Stimulated activated naive CD4-positive, alpha-beta T cell treated with Interleukin-2 at 50 U/mL for 16 hours (primary cell): ENCODE measurements around the gene SNAPC4.
"Not testable (repeated sequence)": the region's sequence is repeated elsewhere in the genome, so short reads cannot be mapped to it uniquely, and the experiment has no call there.

ENCODE experiments used
- DNase-seq: peaks from one replicate; lab custom pipeline; 2025; lab: John Stamatoyannopoulos, UW

SNAPC4 gene

GRCh38 chr9:136410500-136411287 is 10.7 kb upstream of the SNAPC4 start, which contains the start of the genes ENTR1 and PMPCA:
ENTR1 (minus strand) TSS chr9:136410614; CDS start chr9:136410397, 217 bp downstream.
PMPCA (plus strand) TSS chr9:136410658; CDS start chr9:136410669, 11 bp downstream.
- peak; percentile 93 for DNase-seq

DNA sequence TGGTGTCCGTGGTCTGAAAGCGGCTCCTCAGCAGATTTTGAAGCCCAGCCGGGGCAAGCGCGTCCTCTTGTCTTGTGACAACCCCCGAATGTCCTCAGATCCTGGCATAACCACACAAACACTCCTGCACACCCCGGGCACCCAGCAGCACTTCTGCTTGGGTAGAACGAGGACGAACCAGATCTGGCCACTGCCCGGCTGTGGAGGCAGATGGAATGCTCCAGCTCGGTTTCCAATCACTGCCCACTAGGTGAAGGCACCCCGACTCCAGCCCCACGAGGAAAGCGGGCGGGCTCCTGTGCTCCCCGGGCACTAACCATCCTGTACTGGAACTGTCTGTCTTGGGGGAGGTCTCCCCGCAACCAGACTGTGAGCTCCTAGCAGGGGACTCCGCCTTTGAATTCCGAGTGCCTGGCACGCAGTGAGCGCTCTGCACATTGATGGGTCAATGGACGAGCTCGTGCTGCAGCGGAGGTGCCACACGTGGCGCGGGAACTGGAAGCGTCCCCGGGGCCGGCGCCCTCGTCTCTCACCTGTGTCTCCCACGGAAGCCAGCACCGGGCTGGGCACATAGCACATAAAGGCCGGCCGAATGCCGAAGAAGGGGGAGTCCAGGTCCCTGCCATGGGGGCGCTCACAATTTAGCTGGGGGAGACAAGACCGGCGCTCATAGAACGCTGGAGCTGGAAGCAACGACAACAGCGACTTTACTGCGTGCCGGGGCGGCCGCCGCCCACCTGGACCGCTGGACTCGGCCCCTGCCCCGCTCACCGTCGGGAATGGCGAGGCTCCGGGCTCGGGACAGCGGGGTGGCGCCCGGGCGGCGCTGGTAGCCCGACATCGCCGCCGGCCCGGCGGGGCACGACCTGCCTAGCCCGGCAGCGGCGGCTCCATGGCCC is 9.8 kb upstream of the SNAPC4 start:
- peak; percentile 41 for DNase-seq

DNA sequence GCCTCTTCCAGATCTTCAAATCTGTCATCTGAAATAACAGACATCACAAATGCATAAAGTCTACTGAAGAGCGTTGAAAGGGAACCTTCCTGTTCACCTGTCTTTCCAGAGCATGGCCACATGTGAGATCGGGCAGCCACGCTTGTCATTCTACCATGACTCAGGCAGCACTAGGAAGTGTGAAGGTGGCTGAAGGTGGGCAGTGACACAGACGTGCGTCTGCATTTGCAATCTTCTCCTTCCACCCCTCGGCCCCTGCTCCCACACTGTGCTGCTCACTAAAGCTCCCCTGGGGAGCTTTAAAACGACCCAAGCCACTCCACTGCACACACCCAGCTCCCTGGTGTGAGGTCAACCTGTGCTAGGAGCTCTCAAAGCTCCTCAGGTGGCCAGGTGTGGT is 7.9 kb upstream of the SNAPC4 start:
- no peak for DNase-seq

GRCh38 chr9:136407061-136407460 is 7.1 kb upstream of the SNAPC4 start:
- DNase-seq = not testable (repeated sequence)

- not testable (repeated sequence) for DNase-seq
Observed at GRCh38 chr9:136405904-136406303, 5.9 kb upstream of the SNAPC4 start.

DNA sequence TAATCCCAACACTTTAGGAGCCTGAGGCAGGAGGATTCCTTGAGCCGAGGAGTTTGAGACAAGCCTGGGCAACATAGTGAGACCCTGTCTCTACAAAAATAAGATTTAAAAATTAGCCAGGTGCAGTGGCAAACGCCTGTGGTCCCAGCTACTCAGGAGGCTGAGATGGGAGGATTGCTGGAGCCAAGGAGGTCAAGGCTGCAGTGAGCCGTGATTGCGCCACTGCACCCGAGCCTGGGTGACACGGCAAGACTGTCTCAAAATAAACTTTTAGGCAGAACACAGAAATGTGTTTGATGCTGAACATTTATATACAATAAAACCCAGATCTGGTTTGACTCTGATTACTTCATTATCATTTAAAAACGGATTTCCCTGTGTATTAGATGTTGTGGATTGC is 5.5 kb upstream of the SNAPC4 start:
- DNase-seq = no peak

DNA sequence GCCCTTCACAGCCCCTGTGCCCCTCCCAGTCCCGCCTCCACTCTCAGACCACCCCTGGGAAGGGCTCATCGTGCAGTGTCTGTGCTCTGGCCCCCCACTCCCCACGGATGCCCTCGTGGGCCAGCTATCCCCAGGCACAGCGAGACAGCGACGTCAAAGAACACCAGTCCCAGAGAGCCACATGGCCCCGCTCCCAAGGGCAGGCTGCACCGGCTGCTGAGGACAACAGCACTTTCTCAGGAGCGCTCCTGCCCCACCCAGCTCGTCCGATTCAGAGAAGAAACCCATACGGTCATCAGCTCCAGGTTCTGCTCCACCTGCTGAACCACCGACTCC is 4.8 kb upstream of the SNAPC4 start:
- DNase-seq = no peak

- peak; percentile 36 for DNase-seq
Observed at GRCh38 chr9:136403915-136404800, 4.2 kb upstream of the SNAPC4 start.

- DNase-seq = peak; percentile 81
Observed at GRCh38 chr9:136403538-136403914, 3.6 kb upstream of the SNAPC4 start.

DNA sequence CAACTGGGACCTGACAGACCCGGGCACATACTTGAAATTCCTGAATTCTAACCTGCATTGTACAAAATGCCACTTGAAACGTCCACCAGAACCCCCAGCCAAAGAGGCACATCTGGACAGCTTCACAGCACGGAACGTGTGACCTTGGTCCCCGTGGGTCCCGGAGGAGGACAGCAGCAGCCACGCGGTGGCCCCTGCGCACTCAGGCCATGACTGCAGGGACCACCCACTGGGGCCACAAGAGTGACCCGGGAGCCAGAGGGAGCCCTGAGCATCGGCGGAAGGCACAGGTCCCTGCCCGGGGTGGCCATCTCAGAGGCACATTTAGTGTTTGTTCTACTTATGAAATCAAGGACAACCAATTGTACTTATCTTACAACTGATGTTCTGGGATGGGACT is 2.1 kb upstream of the SNAPC4 start:
- DNase-seq = no peak

- no peak for DNase-seq
Observed at GRCh38 chr9:136401173-136401922, 1.4 kb upstream of the SNAPC4 start.

DNA sequence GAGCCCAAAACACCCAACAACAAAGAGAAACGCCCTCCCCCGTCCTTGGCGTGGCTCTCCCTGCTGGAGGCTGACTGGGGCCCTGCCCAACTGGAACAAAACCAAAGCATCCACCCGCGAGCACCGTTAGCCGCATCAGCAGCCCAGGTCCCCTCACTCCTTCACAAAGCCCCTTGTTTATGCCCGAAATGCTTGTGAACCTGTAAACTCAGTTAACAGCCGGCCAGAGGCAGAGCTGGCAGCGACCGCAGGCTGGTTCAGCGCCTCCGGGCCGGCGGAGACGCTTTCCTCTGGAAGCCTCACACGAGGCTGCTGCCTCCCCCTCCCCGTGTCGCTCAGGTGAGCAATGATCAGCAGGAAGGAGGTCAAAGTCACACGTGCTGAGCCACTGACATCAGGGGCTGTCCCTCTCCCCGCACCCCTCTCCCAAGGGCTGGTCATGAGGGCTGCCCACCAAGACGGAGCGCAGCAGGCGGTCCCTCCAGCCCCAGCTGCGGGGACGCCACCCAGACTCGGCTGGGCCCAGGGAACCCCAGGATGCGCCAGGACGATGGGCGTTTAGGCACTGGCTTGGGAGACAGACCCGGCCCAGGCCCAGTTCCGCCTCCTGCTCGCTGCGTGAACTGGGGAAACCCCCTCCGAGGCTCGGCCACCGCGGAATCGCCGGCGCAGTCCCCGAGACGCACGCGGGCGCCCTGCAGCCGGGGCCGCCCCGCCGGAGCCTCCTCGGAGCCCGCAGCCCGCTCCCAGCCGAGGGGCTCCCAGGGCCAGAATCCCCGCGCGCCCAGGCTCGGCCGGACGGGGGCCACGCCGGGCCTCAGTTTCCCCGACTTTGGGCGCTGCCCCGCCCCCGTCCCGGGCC is 563 bp downstream of the SNAPC4 start:
- DNase-seq = peak; percentile 32

DNA sequence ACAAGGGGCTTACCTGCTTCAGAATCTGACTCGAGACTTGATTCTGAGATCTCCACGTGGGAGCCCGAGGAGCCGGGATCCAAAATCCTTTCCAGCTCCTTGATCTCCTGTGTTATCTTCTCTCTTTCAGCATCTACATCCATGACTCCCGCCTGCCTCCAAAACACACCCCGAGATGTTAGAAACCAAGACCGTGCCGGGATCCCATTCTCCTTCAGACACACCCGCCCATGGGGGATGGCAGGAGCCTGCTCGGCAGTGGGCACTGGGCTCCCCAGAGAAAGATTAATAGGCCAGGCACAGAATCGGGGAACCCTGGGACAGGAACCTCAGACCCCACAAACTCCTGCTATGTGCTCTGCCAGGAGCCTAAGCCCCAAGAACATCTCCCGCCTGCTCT is 1.7 kb downstream of the SNAPC4 start:
- DNase-seq = no peak

GRCh38 chr9:136397643-136398042 is 2.3 kb downstream of the SNAPC4 start:
- no peak for DNase-seq

- DNase-seq = no peak
Observed at GRCh38 chr9:136396219-136396515, 3.8 kb downstream of the SNAPC4 start.

DNA sequence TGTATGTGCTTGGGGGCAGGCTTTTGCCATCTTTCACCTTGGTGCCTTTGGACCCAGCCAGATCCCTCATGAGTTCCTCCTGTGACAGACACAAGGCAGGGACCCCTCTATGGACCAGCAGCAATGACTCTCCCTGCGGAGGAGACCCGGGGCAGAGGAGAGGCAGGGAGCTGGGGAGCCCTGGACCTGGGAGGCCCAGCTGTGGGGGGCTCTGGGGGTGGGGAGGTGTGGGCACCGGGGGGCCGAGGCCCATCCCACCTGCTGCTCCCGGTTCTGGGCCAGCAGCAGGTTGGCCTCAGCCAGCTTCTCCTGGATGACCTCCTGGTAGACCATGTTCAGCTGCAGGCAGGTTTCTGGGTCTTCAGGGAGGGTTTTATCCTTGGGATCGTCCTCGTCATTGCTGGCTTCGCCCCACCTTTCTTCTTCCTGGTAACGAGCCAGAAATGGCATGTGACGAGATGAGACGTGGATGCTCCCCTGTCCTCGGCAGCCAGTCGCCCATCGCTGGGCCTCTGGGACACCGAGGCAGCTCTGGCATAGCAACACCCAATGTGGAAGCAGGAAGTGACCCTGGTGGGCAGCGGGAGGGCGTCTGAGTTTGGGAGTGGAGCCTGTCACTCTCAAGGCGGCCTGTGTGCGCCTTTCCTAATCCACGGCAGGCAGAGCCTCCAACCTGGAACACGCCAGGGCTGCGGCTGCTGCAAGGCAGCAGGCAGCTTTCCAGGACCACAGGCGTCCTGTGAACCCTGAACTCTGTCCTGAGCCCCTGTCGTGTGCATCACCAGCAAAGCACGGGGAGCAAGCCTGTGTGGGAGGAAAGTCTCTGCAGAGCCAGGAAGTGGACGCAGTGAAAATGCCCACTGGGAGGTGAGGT is 4.4 kb downstream of the SNAPC4 start:
- no peak for DNase-seq

DNA sequence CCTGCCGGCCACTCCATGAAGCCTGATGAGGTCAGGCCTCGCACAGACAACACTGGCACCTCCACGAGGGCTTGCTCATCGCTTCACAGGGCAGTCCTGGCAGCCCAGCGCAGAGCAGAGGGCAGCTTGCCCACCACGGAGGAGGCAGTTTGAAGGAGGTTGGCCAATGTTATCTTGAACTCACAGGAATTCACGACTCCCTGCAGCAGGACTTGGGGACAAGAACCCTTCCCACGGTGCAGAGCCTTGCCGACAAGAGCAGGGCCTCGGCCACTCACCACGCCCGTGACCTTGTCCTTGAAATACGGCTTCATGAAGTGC is 5.0 kb downstream of the SNAPC4 start:
- DNase-seq = no peak

- no peak for DNase-seq
Observed at GRCh38 chr9:136394312-136395019, 5.5 kb downstream of the SNAPC4 start.

DNA sequence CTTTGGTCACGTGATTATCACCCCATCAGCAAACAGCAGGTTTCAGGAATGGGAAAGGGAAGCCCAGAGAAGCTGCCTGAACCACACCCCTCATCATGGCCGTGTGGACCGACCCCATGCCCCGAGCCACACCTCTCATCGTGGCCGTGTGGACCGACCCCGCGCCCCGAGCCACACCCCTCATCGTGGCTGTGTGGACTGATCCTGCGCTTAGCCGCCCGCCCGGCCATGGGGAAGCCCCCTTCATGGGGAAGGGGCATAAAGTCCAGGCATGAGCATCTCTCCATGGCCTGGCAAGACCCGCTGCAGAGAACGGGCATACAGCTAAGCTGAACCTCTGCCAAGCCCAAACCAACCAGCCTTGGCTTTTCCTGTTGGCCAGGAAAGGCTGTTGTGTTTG is 6.4 kb downstream of the SNAPC4 start:
- no peak for DNase-seq
